ENCODE results near the gene MED6.

Gene MED6, protein sequence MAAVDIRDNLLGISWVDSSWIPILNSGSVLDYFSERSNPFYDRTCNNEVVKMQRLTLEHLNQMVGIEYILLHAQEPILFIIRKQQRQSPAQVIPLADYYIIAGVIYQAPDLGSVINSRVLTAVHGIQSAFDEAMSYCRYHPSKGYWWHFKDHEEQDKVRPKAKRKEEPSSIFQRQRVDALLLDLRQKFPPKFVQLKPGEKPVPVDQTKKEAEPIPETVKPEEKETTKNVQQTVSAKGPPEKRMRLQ

DNA sequence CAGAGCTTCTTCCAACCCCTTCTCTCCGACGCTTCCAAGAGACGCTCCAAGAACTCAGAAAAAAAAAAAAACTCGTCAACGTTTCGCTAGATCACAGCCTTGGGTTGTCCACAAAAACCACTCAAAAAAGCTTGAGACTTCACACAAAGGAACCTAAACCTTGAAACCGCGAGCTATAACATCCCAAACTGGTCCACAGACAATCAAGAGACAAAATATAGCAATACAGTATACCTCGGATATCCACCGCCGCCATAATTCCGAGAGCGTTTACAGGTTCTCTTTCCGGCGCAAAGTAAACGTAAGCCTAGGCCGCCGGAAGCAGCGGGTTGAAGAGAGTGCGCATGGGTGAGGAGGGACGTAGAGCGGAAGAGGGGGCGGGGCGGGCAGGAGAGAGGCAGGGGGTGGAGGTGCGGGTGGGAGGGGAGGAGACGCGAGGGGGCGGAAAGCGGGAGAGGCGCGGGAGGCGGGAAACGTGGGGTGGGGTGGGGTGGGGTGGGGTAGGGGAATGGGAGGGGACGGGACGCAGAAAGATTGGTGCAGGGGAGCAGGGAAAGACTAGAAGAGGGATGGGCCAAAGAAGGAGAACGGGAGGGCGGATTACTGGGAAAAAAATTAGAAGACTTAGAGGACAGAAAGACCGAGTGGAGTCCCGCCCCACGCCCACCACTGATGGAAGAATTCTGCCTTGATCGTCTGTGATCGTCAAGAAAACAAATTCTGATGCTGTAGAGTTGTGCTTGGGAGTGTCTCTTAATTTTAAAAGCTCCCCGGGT is at the start of gene MED6:
MED6 (minus strand) TSS at position 274 of the 776 bp plus-strand sequence; CDS start at position 256, 18 bp downstream.
- peak; percentile 96 for DNase-seq (ENCODE audit: low spot score)

GRCh38 chr14:70649803-70650202 is 49.3 kb upstream of the MED6 start:
- DNase-seq (ENCODE audit: low spot score), result no peak

- no peak for DNase-seq (ENCODE audit: low spot score)
Observed at GRCh38 chr14:70648346-70648745, 47.9 kb upstream of the MED6 start.

DNA sequence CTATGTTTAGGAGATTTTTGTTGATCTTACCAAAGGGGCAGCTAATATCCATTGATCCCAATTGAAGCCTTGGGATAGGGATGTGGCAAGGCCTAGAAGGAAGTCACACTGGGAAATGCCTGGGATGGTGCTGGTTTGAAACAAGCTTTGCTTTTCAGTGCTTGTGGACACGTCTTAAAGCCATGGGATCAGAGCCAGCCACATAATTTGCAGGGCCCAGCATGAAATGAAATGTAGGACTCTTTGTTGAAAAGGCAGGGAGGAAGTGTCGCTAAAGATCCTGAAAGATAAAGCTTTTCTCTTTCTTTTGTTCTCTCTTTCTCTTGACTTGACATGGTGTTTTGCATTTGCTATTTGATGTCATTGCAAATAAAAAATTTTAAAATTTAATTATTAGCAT is 46.2 kb upstream of the MED6 start:
- DNase-seq (ENCODE audit: low spot score), result no peak

DNA sequence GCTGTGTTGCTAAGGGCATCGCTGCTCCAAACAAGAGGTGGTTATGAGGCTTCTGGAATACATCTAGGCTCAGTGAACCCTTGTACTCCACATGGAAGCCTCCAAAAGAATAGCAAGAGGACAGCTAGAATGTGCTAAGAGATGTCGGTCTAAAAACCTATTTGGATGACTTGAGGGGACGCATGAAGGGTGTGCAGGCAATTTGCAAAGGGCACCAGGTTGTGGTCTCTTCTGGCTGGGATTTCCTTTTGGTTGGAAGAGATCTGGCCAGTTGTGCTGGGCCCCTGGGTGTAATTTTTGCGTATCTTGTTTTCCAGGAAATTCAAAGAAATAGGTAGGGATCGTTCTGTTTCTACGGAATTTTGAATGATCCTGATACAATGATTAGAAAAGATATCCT is 45.4 kb upstream of the MED6 start:
- DNase-seq (ENCODE audit: low spot score), result no peak

- DNase-seq (ENCODE audit: low spot score), result no peak
Observed at GRCh38 chr14:70643967-70644366, 43.5 kb upstream of the MED6 start.

DNA sequence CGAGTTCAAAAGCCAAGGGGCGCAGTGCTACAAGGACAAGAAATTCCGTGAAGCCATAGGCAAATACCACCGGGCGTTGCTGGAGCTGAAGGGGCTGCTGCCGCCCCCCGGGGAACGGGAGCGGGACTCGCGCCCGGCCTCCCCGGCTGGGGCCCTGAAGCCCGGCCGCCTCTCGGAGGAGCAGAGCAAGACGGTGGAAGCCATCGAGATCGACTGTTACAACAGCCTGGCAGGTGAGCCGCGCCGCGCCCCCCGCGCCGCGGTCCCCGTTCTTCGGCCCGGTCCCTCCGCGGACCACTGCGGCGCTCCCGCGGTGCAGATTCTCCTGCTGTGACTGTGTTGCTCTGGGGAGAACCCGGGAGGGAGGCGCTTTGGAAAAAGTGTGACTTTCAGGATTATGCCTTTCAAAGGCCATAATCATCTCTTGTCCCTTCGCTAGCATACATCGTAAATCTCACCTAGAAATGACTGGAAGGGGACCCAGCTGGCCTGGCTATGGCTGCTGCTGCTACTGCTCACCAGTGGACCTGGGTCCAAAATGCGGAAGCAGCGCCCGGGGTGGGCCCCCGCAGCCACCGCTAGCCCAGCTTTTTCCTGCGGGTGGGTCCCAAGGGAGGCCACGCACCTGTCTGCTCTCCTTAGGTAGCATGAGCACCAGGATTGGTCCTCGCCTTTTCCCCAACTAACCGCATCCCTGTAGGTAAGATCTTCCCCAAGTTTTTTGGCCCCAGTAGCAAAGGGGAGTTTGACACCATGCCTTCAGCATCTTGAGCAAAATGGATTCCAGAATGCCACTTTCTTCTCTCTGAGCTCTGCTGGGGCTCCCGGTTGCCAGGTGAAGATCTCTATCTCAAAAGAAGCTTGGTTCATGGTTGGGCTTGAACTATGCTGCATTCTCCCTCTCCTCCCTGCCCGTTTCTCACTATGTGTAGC is 42.1 kb upstream of the MED6 start:
- no peak for DNase-seq (ENCODE audit: low spot score)

DNA sequence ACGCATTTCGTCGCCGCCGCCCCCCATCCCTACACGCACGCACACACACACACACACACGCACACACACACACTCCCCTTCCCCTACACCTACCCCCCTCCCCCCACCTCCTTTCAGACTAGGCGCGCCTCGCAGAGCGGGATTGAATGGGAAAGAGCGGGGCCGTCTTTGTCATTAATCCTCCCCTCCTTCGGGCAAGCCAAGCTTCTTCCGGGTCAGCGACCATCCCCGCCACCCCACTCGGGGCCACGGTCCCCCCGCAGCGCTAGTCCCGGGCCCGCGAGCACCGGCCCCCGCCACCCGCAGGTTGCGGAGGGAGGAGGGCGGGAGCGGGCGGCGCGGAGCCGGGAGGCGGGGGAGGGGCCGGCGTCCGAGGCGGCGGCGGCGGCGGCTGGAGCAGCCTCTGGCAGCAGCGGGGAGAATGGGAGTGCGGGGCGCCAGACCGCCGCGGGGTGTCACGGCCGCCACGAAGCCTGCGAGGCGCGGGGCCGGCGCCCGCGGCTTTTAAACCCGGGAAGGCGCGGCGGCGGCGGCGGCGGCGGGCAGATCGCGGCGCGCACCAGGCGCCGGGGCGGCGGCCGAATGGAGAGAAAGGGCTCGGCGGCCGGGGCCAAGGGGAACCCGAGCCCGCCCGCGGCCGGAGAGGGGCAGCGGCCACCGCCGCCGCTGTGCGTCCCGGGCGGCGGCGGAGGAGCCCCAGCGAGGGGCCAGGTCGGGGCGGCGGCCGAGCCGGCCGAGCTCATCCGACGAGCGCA is 41.3 kb upstream of the MED6 start, which contains the start of gene TTC9:
TTC9 (plus strand) TSS at position 369 of the 755 bp plus-strand sequence; CDS start at position 583, 214 bp downstream.
- DNase-seq (ENCODE audit: low spot score), result no peak

DNA sequence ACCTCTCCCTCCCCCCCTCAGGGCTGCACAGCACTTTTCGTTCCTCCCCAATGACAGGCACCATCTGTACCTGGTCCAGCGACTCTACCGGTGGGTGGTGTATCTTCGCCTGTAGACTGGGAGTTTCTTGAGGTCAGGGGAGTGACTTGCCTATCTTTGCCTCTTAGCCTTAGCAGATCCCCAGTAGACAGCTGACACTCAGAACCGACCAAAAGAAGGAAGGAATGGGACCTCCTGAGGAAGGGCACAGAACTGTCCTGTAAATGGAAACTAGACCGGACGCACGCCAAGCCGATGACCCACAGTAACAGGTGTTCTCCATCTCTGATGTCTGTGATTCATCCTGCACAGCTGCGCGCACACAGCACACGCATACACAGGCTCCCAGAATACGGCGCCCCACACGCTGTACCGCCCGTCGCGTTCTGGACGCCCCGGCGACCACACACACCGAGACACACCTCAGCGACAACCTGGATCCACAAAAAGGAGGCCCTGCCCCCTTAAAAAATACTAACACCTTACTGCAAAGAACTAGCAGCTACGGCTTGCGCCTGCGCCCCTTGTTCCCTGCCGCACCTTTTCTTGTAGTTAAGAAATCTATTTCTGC is 40.6 kb upstream of the MED6 start:
- DNase-seq (ENCODE audit: low spot score), result no peak

DNA sequence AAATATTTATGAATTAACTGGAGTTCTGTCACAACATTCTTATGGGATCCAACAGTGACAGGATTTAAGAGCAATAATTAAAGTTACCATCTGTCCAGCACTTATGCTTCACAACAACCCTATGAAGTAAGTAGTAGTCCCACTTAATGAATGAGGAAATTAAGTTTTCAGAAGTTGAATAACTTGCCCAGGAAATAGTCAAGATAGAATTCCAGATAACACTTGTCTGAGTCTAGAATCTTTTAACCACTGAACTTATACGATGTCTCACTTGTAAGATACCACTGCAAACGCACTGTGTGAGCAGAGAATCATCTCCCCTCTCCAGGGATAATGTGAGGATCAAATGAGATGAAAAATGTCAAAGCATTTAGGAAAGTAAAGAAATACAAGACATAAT is 38.0 kb upstream of the MED6 start:
- no peak for DNase-seq (ENCODE audit: low spot score)

DNA sequence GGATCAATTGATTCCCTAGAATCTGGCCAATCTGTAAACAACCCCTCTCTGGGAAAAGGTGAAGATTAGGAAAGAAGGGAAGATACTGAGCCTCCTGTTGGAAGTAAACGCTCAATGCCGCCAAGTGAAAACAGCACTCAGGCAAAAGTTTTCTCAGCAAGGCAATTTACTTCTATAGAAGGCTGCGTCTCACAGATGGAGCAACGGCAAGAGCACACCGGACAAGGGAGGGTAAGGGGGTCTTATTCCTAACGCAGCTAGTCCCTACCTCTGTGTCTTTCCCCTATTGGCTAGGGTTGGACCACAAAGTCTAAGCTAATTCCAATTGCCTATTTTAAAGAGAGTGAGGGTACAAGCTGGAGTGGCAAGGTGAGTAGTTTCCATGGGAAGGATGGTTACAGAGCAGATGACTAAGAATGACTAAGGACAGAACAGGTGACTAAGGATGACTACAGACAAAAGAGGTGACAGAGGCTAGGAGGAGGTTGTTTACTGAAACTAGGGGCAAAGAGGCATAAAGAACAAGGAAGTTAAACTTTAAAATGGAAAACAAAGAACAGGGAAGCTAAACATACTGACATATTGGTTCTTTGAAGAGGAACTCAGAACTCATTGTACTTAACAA is 35.6 kb upstream of the MED6 start:
- DNase-seq (ENCODE audit: low spot score), result no peak

DNA sequence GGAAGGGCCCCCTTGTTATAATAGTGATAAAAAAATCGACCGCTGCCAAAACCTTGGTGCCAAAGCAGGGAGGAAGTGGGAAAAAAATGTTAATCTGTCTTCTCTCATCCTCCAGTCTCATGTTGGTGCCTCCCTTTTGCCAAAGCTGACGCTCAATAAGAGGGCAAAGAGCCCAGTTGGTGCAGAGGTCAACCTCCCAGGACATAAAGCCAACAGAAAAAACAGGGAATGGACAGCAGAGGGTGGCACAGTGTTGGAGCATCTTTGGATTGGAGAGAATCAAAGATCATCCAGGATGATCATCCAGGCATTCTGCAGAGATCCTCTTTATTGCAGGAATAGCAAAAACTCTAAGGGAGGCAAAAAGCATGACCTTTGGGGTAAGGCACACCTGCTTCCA is 31.5 kb upstream of the MED6 start:
- DNase-seq (ENCODE audit: low spot score), result no peak

DNA sequence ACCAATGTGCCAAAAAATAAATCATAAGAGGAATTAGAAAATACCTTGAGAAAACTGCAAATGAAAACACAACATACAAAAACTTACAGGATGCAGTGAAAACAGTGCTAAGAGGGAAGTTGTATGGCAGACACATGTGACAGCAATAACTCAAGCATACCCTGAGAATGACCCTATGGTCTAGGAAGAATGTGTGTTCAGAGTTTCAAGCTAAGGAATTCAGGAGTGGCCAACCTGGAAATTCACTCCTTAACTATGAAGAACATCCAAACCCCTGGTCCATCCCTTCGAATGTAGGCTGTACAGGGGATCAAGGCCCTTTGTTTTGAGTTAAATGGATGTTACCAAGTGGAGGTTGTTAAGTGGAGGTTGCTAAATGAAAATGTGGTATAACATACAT is 24.5 kb upstream of the MED6 start:
- DNase-seq (ENCODE audit: low spot score), result no peak

- peak; percentile 38 for DNase-seq (ENCODE audit: low spot score)
Observed at GRCh38 chr14:70622111-70622712, 21.8 kb upstream of the MED6 start.

DNA sequence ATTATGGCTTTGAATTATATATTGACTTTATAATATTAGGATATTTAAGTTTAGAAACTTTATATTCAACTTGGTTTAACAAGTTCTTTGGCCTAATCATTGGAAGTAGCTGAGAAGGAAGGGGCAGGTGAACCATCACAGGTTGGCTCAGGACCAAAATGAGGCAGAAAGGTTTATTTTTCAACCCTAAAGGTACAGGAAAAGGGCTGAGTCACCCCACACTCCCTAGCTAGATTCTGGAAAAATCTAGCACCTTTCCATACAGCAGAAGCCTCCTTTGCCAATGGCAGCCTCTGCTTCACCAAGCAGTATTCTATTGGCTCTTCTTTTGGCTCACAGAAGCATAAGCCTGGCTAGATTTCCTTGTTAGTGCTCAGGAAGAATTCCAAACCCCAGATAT is 19.3 kb upstream of the MED6 start:
- no peak for DNase-seq (ENCODE audit: low spot score)

DNA sequence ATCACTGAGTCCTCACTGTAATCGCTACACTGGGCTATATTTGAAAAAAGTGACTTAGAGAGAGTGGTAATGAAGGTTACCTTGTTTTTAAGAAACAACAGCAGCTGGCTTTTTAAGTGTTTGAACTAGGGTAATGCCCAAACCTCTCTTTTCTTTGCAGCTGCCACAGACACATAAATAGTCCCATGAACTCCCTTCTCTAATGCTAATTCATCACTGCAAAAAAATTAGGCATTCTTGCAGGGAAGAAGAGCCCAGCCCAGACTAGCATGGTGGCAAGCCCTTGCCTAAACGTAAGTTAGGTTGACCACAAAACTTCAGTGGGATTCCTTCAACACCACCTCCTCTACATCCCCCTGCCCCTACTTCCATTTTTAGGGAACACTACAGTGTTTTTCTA is 17.9 kb upstream of the MED6 start:
- no peak for DNase-seq (ENCODE audit: low spot score)

DNA sequence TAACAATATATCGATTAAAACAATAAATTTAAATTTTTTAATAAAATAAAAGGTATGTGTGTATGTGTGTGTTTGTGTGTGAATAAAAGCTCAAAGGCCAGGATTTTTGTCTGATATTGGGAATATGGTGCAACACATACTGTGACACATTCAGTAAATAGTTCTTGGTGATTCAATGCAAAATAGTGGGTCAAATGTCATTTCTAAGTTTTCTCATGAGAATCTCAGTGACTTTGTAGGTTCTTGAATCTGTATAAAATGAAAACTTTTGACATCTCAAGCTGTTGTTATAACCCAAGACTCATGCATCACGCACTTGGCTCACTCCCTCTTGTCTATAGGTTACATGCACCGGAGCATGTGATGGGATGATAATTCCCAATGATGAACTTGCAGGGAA is 16.2 kb upstream of the MED6 start:
- DNase-seq (ENCODE audit: low spot score), result no peak

GRCh38 chr14:70611216-70611615 is 10.8 kb upstream of the MED6 start:
- no peak for DNase-seq (ENCODE audit: low spot score)

DNA sequence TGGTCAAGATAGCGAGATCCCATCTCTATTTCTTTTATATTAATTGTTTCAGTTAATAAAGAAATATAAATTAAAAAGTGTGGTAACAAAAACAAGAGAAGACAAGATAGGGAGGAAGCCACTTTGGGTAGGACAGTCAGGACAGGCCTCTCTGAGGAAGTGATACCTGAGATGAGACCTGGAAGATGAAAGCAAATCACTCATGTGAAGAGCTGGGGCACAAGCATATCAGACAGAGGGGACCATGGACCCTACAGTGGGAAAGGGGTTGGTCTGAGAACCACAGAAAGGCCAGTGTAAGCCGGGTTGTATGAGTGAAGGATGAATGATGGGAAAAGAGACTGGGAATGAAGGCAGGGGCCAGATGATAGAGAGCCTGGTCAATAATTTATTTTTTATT is 1.8 kb upstream of the MED6 start:
- no peak for DNase-seq (ENCODE audit: low spot score)

DNA sequence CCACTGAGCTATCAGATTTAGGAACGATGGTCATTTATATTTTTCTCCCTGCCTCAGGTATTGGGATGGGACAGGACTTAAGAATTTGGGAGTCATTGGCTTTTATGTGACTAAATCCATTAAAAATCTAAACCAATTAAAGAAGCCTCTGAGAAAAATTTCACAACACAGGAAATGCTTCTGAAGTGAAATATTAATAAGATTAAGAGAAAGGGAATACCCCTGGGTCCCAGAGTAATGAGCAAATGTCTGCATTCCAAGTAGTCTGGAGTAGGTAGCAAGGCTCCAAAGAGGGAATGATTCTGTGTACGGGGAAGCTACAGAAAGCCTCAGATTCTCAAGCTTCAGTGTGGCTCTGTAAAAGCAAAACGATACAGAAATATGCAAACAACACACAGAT is 707 bp upstream of the MED6 start:
- no peak for DNase-seq (ENCODE audit: low spot score)

GRCh38 chr14:70599345-70599744 is 1.1 kb downstream of the MED6 start:
- DNase-seq (ENCODE audit: low spot score), result no peak
